Measurements from ENCODE around the gene TANK. TPM values are rescaled to one million over a fixed set of nuclear protein-coding genes. Genes with fewer than 3 reads are reported as not detected.

The TANK gene
- polyA plus RNA-seq, 3 donors: 72.7 to 91.7 (median 73.5) TPM

DNA sequence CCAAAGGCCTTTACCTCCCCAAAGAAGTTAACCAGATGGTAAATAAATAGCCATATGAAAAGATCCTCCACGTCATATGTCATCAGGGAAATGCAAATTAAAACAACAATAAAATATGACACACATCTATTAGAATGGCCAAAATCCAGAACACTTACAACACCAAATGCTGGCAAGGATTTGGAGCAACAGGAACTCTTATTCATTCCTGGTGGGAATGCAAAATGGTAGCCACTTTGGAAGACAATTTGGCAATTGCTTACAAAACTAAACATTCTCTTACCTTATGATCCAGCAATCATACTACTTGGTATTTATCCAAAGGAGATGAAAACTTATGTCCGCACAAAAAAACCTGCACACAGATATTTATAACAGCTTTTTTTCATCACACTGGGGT is 1.3 kb upstream of the TANK start:
- intact Hi-C loops (cut with micrococcal nuclease): no loop called here
- Histone ChIP-seq H3K79me2 (ENCODE audit: insufficient read depth, low read length) (peaks cover 94% of the 10 kb centered on the region), H3K36me3 (replicated peaks in 1 of 2; ENCODE audit: control insufficient read depth in 1 of 2, insufficient read depth in 2 of 2, low read length in 2 of 2) (peaks cover 0 to 18% of the 10 kb centered on the region in 2 donors), H2AFZ (ENCODE audit: insufficient read depth, low read depth, low read length, poor library complexity, severe bottlenecking) (no peak overlapping the region), H3K4me2 (replicated peaks; ENCODE audit: extremely low read depth, low read length, poor library complexity, severe bottlenecking) (no peak overlapping the region), H3K4me3 (replicated peaks in 1 of 3; ENCODE audit: low read depth in 2 of 3, low read length in 3 of 3) (no peak overlapping the region), H3K4me1 (ENCODE audit: control insufficient read depth in 1 of 2, insufficient read depth in 2 of 2, low read length in 2 of 2) (peaks cover 21 to 34% of the 10 kb centered on the region in 2 donors), H3K9me3 (replicated peaks in 1 of 2; ENCODE audit: control insufficient read depth in 1 of 2, insufficient read depth in 1 of 2, low read length in 2 of 2) (no peaks in the 10 kb centered on the region), H4K20me1 (ENCODE audit: insufficient read depth, low read length) (peaks cover 43% of the 10 kb centered on the region), H3K27me3 (ENCODE audit: control insufficient read depth in 2 of 2, insufficient read depth in 2 of 2, low read length in 2 of 2) (no peaks in the 10 kb centered on the region), H3K9ac (ENCODE audit: insufficient read depth, low read length, poor library complexity, severe bottlenecking) (no peak overlapping the region), H3K27ac (ENCODE audit: low read depth in 1 of 2, low read length in 2 of 2) (no peak overlapping the region)
- H3K4me3 Mint-ChIP-seq: no peak overlapping the region
- no CpG with 5 or more reads among the region's 2 CpGs for WGBS (ENCODE audit: insufficient coverage)
- H3K27ac Mint-ChIP-seq: no peak overlapping the region
- TF ChIP-seq, protein P1, sequence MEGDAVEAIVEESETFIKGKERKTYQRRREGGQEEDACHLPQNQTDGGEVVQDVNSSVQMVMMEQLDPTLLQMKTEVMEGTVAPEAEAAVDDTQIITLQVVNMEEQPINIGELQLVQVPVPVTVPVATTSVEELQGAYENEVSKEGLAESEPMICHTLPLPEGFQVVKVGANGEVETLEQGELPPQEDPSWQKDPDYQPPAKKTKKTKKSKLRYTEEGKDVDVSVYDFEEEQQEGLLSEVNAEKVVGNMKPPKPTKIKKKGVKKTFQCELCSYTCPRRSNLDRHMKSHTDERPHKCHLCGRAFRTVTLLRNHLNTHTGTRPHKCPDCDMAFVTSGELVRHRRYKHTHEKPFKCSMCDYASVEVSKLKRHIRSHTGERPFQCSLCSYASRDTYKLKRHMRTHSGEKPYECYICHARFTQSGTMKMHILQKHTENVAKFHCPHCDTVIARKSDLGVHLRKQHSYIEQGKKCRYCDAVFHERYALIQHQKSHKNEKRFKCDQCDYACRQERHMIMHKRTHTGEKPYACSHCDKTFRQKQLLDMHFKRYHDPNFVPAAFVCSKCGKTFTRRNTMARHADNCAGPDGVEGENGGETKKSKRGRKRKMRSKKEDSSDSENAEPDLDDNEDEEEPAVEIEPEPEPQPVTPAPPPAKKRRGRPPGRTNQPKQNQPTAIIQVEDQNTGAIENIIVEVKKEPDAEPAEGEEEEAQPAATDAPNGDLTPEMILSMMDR (IDR thresholded peaks at IDR 0.05): no peak
- no peak for DNase-seq
- peaks cover 0 to 4% (median 0%) of the 10 kb centered on the region in 7 donors for H3K9me3 Mint-ChIP-seq
- peaks cover 26 to 36% of the 10 kb centered on the region in 2 donors for H3K36me3 Mint-ChIP-seq
- no peaks in the 10 kb centered on the region for H3K27me3 Mint-ChIP-seq (ENCODE audit: low read depth in 3 of 3)
- H3K4me1 Mint-ChIP-seq: peaks cover 27% of the 10 kb centered on the region

DNA sequence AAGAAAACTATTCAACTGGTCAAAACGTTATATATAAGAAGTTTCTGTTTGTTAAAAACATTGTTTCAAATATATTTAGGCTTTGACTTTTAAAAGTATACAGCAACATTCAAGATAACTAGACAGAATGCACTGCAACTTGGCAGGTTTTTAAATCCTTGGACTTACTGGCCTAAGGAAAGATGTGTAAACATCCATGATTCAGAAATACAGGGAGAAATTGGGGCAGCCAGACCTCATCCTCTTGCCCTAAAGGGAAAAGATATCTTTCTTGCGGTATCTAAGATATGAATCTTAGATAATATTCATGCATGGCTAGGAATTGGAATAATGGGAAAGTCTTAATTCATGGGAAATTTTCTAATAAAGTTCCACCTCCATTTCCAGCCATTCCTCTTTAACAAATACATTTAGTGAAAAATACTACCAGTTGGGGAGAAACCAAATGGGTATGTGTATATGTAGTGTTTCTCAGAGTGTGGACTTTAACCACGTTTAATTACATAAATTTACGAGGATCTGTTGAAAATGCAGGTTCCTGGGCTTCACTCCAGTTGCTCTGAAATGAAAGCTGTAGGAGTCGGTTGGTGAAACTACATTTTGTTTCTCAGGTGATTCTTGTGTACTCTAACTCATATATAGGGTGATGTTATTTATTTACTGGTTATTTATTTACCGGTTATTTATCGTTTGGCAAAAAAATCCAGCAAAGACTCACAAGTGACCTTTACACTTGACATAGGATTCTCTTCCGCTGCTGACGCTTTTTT is 587 bp upstream of the TANK start:
- Mint-ChIP-seq H3K27me3 (ENCODE audit: low read depth in 3 of 3) (no peaks in the 10 kb centered on the region), H3K36me3 (peaks cover 22 to 36% of the 10 kb centered on the region in 2 donors), H3K4me1 (peaks cover 31% of the 10 kb centered on the region), H3K9me3 (peaks cover 0 to 4% (median 0%) of the 10 kb centered on the region in 7 donors), H3K4me3 (peak overlapping the region; percentile 71 to 99), H3K27ac (peak overlapping the region; percentile 88 to 100 (median 100))
- peak overlapping the region; percentile 13 for H3K9ac ChIP-seq (ENCODE audit: insufficient read depth, low read length, poor library complexity, severe bottlenecking)
- peak overlapping the region; percentile 14 to 97 (median 55) for H3K4me3 ChIP-seq (replicated peaks in 1 of 3; ENCODE audit: low read depth in 2 of 3, low read length in 3 of 3)
- H3K36me3 ChIP-seq (replicated peaks in 1 of 2; ENCODE audit: control insufficient read depth in 1 of 2, insufficient read depth in 2 of 2, low read length in 2 of 2): peaks cover 0 to 26% of the 10 kb centered on the region in 2 donors
- peaks cover 94% of the 10 kb centered on the region for H3K79me2 ChIP-seq (ENCODE audit: insufficient read depth, low read length)
- TF ChIP-seq, protein P1 (IDR thresholded peaks at IDR 0.05): no peak
- peaks cover 29 to 41% of the 10 kb centered on the region in 2 donors for H3K4me1 ChIP-seq (ENCODE audit: control insufficient read depth in 1 of 2, insufficient read depth in 2 of 2, low read length in 2 of 2)
- H2AFZ ChIP-seq (ENCODE audit: insufficient read depth, low read depth, low read length, poor library complexity, severe bottlenecking): peak overlapping the region; percentile 33
- intact Hi-C loops (cut with micrococcal nuclease): loop anchor here (2.0 to 5.0 kb wide), 2 partner anchors 23 to 82 kb away; no protein-coding TSS in a partner anchor
- H3K27me3 ChIP-seq (ENCODE audit: control insufficient read depth in 2 of 2, insufficient read depth in 2 of 2, low read length in 2 of 2): no peaks in the 10 kb centered on the region
- H3K9me3 ChIP-seq (replicated peaks in 1 of 2; ENCODE audit: control insufficient read depth in 1 of 2, insufficient read depth in 1 of 2, low read length in 2 of 2): no peaks in the 10 kb centered on the region
- peak overlapping the region; percentile 64 for H3K4me2 ChIP-seq (replicated peaks; ENCODE audit: extremely low read depth, low read length, poor library complexity, severe bottlenecking)
- no peak for DNase-seq
- peaks cover 35% of the 10 kb centered on the region for H4K20me1 ChIP-seq (ENCODE audit: insufficient read depth, low read length)
- no CpG with 5 or more reads among the region's 9 CpGs for WGBS (ENCODE audit: insufficient coverage)
- peak overlapping the region in 1 of 2 donors; percentile 99 for H3K27ac ChIP-seq (ENCODE audit: low read depth in 1 of 2, low read length in 2 of 2)

Data from CD14-positive monocyte (primary cell).